ENCODE measurements around the gene FNDC4.

- TF ChIP-seq, protein P1, sequence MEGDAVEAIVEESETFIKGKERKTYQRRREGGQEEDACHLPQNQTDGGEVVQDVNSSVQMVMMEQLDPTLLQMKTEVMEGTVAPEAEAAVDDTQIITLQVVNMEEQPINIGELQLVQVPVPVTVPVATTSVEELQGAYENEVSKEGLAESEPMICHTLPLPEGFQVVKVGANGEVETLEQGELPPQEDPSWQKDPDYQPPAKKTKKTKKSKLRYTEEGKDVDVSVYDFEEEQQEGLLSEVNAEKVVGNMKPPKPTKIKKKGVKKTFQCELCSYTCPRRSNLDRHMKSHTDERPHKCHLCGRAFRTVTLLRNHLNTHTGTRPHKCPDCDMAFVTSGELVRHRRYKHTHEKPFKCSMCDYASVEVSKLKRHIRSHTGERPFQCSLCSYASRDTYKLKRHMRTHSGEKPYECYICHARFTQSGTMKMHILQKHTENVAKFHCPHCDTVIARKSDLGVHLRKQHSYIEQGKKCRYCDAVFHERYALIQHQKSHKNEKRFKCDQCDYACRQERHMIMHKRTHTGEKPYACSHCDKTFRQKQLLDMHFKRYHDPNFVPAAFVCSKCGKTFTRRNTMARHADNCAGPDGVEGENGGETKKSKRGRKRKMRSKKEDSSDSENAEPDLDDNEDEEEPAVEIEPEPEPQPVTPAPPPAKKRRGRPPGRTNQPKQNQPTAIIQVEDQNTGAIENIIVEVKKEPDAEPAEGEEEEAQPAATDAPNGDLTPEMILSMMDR (conservative IDR thresholded peaks at IDR 0.05; ENCODE audit: low read length), result no peak
- no peak for TF ChIP-seq EZH2phosphoT487 (IDR thresholded peaks at IDR 0.05; ENCODE audit: borderline replicate concordance)
These were observed 43.9 kb downstream of the FNDC4 start for GRCh38 chr2:27451095-27451494.

Data from Loucy (cell line).